ENCODE data around the gene TRAIP.
A peak's percentile ranks its signal among the peaks of the same experiment; 100 is the strongest.
"Not testable (repeated sequence)": the region's sequence is repeated elsewhere in the genome, so short reads cannot be mapped to it uniquely, and the experiment has no call there.

TRAIP gene

GRCh38 chr3:49790626-49791411 is 65.5 kb downstream of the TRAIP start:
- DNase-seq: no peak

- no peak for DNase-seq
Measured at GRCh38 chr3:49788056-49788455, 68.3 kb downstream of the TRAIP start.

GRCh38 chr3:49787536-49787935 is 68.8 kb downstream of the TRAIP start:
- no peak for DNase-seq

- DNase-seq: no peak
Measured at GRCh38 chr3:49787182-49787464, 69.2 kb downstream of the TRAIP start.

GRCh38 chr3:49786357-49787181 is 69.8 kb downstream of the TRAIP start, which contains the start of gene IP6K1:
IP6K1 (minus strand) TSS chr3:49786542; CDS start chr3:49748040, 38,502 bp downstream.
- peak; percentile 98 for DNase-seq

- DNase-seq: no peak
Measured at GRCh38 chr3:49785565-49786356, 70.6 kb downstream of the TRAIP start.

- not testable (repeated sequence) for DNase-seq
Measured at GRCh38 chr3:49782277-49782676, 74.1 kb downstream of the TRAIP start.

GRCh38 chr3:49781415-49782199 is 74.8 kb downstream of the TRAIP start:
- no peak for DNase-seq

GRCh38 chr3:49780975-49781365 is 75.4 kb downstream of the TRAIP start:
- not testable (repeated sequence) for DNase-seq

- DNase-seq: no peak
Measured at GRCh38 chr3:49780080-49780974, 76.0 kb downstream of the TRAIP start.

GRCh38 chr3:49779358-49780079 is 76.8 kb downstream of the TRAIP start:
- no peak for DNase-seq

All from T-helper 9 cell (primary cell).